Sciatic nerve (tissue), 2 donors: Measurements from ENCODE around the gene ARMH1. TPM values are rescaled to one million over a fixed set of nuclear protein-coding genes. Genes with fewer than 3 reads are reported as not detected.
"Not testable (repeated sequence)": the region's sequence is repeated elsewhere in the genome, so short reads cannot be mapped to it uniquely, and the experiment has no call there.

Source experiments
- ATAC-seq: fragments of 200-7000 bp; cut with Tn5 transposase; one replicate; pipeline ENCODE4 v1.9.1; 2020; ENCODE audit warnings: mild to moderate bottlenecking, moderate library complexity
- DNase-seq: peaks from one replicate; pipeline ENCODE4 v3.0.0-alpha.2; 2020; ENCODE audit warnings: low spot score
- intact Hi-C: fragments of 100-400 bp; cut with DNase I; formaldehyde crosslinking; loops from one replicate; pipeline ENCODE4 v1.14.2; 2022
- total RNA-seq: library from RNA; stranded (reverse); fragmentation: NEBNext Ultra II Directional; extraction: Animal tissue kit (Norgen Biotek cat#: 25700); gene quantifications from one replicate; pipeline ENCODE4 v1.2.1, GENCODE V29; 2021
- donor health status: DM: no; HTN: no; CAD: no.
- donor health status: DM: no; HTN: no; CAD: no.

The ARMH1 gene
- total RNA-seq, 1 donor from 2014 or later: 3.9 TPM

DNA sequence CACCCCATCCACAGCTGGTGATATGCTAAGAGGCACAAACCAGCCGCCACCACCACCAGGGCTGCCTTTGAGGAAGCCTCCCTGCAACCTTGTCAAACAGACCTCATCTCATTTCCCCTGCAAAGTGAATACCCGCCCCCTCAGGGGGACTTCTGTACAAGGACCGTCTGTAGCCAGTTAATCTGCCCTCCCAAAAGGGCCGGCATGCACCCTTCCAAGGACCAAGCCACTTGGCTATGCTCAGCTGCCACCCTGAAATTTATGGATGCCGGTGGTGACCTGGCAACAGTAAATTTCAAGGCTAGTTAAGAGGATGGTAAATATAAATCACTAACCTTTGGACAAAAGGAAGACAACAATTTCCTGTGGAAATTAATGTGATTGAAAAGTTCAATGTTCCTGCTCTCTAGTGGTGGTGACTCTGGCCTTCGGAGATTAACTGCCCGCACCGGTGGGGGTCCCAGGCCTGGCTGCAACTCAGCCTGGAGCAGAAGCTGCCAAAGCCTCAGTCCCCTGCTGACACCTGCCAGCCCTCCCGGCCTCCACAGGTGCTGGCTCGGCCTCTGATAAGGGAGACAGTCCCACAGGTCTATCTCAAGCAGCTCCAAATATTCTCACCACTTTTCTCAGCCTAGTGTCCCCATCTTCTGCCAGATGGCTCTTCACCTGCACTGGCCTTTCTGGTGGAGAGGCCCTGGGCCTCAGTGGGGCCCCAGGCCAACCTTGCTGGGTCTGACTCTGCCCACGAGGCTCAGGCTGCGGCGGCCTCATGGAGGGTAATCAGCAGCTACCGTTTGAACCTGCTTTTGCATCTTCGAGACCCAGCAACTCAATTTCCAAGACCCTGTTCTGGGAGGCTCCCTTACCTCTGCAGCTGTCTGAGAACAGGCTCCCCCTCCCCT lies 12.5 kb upstream of the ARMH1 start:
- intact Hi-C loops: no loop called here
- ATAC-seq (no peak), DNase-seq (no peak)

DNA sequence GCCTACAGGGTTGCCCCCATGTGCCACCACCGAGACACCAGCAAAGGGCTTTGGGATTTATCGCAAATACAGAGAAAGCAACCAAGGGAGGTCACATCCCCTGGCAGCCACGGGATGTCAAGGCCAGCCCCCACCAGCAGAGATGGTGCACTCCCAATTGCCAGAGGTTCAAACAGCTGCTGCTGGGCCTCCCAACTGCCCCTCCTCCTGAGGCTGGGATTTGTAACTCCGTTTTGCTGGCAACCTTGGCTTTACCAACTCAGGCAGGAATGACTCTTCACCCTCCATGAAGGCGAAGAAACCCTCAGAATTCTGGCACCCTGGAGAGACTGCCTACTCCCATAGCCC lies 11.9 kb upstream of the ARMH1 start:
- no peak for ATAC-seq
- intact Hi-C loops: no loop called here
- no peak for DNase-seq

DNA sequence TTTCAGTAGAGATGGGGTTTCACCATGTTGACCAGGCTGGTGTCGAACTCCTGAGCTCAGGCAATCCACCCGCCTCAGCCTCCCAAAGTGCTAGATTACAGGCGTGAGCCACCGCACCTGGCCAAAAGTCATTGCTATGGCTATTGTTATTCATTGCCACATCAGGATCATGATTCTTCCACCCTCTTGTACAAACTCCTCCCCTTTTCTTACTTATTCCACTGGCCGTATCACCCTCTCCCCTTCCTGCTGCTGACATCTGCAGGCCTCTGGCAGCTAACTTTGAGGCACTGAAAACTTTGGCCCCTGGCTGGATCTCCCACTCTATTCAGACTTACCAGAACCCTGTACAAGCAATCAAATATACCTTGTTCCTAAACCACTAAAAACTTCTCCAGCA lies 11.1 kb upstream of the ARMH1 start:
- ATAC-seq (no peak), DNase-seq (no peak)
- intact Hi-C loops: no loop called here

DNA sequence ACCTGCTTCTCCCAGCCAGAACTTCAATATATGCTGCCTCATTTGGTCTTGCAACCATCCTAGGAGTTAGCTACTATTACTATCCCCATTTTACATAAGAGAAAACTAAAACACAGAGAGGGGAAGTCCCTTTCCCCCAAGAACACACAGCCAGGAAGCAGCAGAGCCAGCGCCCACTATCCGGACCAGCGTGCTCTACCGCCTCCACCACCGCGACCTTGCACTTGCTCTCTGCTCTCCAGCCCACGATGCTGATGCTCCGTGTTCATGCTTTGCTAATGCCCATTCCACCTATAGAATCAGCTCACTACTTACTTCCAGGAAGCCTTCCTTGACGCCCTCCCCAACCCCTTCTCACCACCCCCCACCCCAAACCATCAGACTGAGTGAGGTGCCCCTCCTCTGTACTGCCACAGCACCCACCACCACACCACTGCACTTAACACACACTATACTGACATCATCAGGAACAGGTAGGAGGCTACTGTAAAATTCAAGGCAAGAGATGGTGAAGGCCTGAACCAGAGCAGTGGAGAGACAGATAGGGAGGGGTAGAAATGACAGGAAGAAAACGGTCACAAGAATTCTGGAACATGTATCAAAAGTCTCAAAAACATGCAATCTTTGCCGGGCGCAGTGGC lies 9.7 kb upstream of the ARMH1 start:
- intact Hi-C loops: no loop called here
- ATAC-seq: no peak
- no peak for DNase-seq

DNA sequence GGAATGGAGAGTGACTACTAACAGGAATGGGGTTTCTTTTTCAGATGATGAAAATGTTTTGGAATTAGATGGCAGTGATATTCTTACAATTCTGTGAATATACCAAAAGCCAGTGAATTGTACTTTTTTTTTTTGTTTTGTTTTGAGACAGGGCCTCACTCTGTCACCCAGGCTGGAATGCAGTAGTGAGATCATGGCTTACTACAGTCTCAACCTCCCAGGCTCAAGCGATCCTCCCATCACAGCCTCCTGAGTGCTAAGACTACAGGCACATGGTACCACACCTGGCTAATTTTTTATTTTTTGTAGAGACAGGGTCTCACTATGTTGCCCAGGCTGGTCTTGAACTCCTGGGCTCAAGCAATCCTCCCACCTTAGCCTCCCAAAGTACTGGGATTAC lies 7.8 kb upstream of the ARMH1 start:
- intact Hi-C loops, ATAC-seq, DNase-seq: not testable (repeated sequence)

DNA sequence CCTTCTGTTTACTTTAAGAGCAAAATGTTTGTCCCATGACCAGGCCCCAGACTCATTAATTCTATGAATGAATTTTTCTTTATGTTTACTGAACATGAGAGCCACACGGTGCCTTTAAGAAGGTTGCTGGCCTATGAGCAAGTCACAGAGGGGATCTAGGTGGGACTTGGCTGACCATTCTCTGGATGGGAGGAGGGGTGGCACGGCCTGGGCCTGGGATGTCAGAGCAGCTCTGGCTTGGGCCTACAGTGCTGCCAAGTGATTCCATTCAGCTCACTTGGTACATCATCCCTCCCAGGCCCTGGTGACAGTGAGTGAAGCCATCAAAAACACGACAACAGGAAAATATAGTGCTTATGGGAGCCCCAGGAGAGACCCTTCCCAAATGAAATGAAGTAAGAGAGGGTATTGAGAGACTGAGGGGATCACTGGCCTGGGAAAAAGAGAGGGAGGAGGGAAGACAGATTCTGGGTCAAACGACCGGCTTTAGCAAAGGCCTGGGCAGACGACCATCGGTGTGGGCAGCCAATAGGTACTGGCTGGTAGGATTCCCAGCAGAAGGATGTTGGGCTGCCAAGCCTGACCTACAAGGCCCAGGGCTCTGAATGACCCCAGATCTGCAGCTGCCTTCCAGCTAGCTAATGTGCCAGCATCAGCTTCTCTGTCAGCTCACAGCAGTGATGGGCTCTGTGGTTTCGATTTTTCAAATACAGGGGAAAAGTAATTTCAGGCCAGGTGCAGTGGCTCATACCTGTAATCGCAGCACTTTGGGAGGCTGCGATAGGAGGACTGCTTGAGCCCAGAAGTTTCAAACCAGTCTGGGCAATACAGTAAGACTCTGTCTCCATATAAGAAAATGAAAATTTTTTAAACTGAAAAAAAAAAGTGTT lies 3.5 kb upstream of the ARMH1 start:
- peak; percentile 54 for DNase-seq
- intact Hi-C loops: no loop called here

DNA sequence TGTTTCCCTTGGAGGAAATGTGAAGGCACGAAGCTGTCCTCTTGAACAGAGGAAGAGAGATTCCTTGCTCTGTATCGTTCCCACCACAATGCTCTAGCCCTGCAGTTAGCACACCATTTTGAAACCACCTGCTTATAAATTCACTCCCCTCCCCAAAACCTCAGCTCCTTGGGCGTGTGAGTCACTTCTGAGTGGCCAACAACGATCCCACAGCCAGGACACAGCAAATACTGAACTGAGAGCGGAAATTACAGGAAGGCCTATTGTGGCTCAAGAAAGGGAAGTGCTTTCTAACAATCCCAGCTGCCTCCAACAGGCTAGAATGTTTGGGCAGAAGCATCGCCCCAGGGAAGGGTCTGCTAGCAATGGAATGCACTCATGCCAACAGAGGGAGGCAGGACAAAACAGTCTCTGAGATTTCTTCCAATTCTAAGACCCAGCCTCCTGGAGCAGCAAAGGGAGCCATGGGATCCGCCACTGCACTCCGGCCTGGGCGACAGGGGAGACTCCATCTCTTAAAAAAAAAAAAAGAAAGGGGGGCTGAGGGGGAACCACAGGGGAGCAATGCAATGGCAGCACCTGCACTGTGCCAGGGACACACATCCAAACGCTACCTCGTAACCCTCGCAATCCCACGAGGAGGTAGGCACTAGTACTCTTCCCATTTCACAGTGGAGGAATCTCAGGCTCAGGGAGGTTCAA lies 2.1 kb upstream of the ARMH1 start:
- ATAC-seq (no peak), DNase-seq (peak; percentile 56)
- intact Hi-C loops: no loop called here

More for the DNA sequence above, 3.5 kb upstream of the ARMH1 start:
- ATAC-seq: no peak

DNA sequence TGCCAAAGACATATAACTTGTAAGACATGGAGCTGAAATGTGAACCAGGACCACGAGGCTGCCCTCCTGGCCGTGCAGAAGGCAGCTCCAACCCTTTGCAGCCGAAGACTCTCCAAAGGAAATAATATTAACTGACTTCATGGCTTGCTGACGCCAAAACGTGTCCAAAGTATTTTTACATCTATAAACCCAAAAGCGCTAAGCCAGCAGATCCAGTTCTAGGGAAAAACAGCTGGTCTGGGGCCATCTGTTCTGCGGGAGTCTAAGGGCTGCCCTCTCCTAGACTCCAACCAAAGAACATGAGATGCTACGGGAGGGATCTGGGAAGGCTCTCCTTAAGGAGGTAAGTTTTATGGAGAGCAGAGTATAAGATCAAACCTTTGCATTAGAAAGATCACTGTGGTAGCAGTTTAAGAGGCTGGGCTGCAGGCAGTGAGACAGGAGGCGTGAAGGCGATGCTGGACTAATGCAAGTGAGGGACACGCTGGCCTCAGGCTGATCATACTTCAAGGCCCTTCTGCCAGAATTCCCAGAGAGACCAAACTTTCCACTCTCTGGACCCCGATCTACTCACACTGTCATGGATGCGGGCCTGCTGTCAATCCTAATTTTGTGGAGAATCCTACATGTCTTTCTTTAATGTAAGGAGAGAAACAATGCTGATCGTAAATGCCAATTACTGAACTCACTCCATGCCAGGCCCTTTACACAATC lies 1.4 kb upstream of the ARMH1 start:
- ATAC-seq: no peak
- intact Hi-C loops: no loop called here
- DNase-seq: peak; percentile 56

DNA sequence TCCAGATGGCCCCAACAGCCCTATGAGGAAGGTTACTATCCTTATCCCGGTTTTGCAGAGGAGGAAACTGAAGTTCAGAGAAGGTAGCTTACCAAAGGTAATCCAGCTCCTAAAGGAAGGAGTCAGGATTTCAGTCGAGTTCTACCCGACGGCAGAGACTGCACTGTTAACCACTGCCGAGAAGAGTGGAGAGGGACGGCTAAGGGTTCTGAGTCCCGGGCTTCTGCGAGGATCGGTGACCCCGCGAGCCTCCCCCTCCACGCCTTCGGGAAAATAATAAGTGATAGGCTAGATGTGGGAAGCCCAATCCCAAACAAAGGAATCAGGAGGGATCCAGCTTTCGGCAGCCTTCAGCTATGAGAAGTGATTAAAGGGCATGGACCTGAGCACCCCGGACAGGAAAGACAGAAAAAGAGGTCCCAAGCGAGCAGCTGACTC lies 820 bp upstream of the ARMH1 start:
- peak; percentile 2 for ATAC-seq
- intact Hi-C loops: no loop called here
- no peak for DNase-seq

DNA sequence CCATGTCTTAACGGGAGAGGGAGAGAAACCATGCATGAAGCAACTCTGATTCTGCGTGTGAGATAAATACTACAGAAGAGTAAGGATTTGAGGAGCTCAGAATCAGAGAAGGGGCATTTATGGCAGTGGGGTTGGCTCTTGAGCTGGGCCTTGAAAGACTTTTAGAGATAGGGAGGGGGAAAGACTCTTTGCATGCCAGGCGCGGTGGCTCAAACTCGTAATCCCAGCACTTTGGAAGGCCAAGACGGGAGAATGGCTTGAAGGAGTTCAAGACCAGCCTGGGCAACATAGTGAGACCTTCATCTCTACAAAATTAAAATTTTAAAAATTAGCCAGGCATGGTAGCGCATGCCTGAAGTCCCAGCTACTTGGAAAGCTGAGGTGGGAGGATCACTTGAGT lies 672 bp downstream of the ARMH1 start:
- intact Hi-C loops: no loop called here
- peak; percentile 54 for DNase-seq

DNA sequence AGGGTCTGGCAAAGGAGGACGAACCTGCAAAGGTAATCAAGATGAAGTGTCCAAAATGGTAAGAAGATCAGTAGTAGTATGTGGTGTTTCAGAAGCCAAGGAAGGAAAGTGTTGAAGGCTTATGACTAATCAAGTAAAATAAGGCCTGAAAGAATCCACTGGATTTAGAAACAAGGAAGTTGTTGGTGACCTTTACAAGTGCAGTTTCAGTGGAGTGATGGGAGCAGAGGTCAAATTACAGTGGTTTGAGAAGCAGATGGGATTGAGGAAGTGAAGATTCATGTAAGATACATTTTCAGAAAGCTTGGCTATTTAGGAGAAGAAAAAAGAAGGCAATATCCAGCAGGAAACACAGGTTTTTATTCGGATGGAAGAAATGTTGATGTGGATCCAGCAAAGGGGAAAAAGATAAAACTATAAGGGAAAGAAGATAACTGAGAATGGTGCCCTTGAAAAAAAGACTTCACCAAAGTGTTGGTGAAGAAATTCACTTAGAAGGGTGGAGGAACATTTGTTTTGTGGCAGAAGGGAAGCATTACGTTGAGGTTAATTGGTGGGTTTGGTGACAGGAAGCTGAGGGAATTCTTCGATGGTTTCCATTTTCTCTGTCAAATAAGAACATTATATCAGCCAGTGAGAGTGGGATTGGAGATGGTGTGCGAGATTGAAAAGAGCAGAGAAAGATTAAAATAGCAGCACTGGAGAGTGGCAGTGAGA lies 2.1 kb downstream of the ARMH1 start:
- intact Hi-C loops: no loop called here
- no peak for DNase-seq
- ATAC-seq: no peak

More for the DNA sequence above, 672 bp downstream of the ARMH1 start:
- no peak for ATAC-seq

DNA sequence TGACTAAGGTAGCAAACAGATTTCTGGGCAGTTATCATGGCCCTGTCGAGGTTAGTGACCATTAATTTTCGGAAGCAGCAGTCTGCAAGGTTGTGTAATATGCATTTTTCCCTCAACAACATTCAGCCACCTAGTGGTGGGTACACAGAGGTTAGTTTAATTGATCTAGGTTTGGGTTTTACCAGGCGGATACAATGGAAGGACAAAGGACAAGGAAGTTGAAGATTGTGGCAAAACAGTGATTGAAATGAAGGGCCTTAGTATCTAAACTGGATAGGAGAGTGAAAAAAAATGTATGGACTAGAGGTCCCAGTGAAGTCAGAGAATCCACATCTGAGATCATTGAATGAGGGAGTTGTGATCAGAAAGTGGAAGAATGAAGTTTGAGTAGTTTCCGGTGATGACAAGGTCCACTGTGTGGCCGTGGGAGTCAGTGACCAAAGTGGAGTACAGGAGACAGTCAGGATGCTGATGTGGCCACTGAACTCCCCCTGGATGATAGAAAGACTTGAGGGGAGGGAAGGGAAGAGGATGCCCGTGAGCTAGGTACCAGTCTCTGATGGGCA lies 2.8 kb downstream of the ARMH1 start:
- ATAC-seq (no peak), DNase-seq (peak; percentile 43)
- intact Hi-C loops: no loop called here

DNA sequence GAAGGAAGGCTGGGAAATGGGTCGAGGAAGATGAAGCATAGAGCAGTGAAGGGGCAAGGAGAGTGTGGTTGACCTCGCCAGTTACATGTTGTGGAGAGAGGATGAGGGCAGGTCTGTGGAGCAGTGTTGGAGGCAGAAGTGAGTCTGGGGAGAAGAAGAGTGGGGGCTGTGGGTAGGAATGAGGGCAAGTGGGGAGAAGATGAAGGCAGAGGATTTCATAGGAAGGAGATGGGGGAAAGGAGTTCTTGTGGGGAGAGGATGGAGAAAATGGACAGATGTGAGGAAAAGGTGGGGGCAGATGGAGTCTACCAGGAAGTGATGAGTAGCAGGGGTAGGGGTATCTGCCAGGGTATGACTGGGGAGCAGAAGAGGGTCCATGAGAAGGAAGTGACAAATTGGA lies 3.6 kb downstream of the ARMH1 start:
- intact Hi-C loops: no loop called here
- ATAC-seq (no peak), DNase-seq (peak; percentile 2)

DNA sequence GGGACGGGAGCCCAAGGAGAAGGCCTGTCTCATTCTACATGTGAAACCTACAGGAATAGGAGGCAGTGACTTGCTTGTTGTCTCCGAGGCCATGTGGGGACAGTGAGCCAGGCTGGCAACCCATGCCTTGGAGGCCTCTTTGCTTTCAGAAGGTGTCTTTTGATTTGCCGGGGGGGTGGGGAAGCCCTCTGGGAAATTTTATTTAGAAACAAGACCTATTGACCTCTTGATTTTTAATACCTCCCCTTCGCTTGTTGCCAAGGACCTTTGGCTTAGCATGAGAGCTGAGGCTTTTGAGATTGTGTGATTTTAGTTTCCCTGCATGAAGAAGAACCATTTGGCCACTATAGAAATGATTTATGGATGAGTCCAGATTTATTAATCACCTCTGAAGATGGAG lies 4.1 kb downstream of the ARMH1 start:
- intact Hi-C loops: no loop called here
- peak; percentile 44 for DNase-seq

DNA sequence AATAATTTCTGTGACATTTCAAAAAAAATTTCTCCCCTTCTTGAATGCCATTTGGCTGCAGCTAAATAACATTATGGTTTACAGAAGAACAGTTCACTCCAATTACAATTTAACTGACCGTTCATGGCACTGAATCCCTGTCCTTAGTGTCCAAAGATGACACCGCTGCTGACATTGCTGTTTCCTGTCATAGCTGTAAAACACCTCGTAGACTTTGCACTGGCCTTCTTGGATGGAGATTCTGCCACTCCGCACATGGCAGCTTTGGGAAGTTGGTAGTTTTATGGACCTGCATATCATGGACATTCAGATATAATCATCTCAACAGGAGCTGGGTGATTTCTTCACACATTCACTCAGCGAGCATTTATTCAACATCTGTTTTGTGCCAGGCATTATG lies 5.0 kb downstream of the ARMH1 start:
- DNase-seq (peak; percentile 21), ATAC-seq (no peak)
- intact Hi-C loops: no loop called here

More for the DNA sequence above, 4.1 kb downstream of the ARMH1 start:
- ATAC-seq: no peak

DNA sequence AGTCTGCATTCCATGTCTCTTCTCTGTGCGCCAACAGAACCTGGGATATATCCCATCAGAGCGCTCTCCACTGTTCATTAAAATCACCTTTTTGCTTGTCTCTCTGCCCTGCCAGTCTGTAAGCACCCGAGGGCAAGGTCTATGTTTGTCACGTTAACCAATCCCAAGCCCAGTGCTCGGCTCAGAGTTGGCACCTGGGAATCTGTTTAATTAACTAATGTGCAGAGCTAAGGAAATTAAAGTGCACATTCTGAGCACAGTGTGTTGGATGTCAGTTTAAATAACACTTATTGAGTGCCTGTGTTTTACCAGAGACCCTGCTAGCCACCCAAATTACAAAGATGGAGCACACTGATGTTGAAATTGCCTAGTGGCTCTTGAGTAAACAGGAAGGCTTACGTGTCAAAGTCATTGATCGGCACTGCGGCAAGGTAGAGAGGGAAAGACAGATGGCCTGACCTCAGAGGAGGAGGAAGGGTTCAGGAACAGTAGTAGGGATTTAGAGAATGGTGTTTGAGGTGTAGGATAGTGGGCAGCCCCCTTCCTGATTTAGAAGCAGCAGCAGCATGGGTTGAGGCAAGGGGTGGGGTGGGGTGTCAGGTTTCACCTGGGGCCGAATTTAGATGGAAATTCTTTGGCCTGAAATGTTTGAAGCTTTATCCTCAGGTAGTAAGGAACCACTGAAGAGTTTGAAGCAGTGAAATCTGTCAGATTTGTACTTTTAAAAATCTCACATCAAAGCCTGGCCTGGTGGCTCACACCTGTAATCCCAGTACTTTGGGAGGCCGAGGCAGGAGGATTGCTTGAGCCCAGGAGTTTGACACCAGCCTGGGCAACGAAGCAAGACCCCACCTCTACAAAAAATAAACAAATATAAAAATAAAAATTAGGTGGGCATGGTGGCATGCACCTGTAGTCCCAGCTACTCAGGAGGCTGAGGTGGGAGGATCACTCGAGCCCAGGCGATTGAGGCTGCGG lies 7.7 kb downstream of the ARMH1 start:
- DNase-seq: peak; percentile 12
- ATAC-seq: no peak
- intact Hi-C loops: no loop called here
